ENCODE measurements around the gene CNTLN. TPM values are rescaled to one million over a fixed set of nuclear protein-coding genes. Genes with fewer than 3 reads are reported as not detected.

The CNTLN gene
- total and polyA plus RNA-seq, 4 donors = 2.1 to 30.3 (median 4.0) TPM

- Histone ChIP-seq H3K4me3 (no peak overlapping the region), H3K9ac (ENCODE audit: insufficient read depth in 1 of 2, low read length in 2 of 2) (no peak overlapping the region), H3K4me1 (ENCODE audit: control insufficient read depth in 5 of 5, insufficient read depth in 5 of 5, low read length in 5 of 5) (no peaks in the 10 kb centered on the region), H3K27ac (ENCODE audit: low read depth in 1 of 2, low read length in 1 of 2) (no peak overlapping the region), H3K9me3 (ENCODE audit: control insufficient read depth in 4 of 4, insufficient read depth in 3 of 4, low read length in 3 of 4) (no peaks in the 10 kb centered on the region), H3K36me3 (ENCODE audit: control insufficient read depth in 4 of 4, insufficient read depth in 4 of 4, low read length in 4 of 4) (peaks cover 0 to 15% (median 4%) of the 10 kb centered on the region in 4 donors), H3K27me3 (ENCODE audit: control insufficient read depth in 3 of 3, insufficient read depth in 3 of 3, low read length in 2 of 3) (no peaks in the 10 kb centered on the region)
- TF ChIP-seq CTCF (IDR thresholded peaks at IDR 0.05; ENCODE audit: control extremely low read depth, extremely low read depth) = no peak
- no peak for DNase-seq
- no peak for ATAC-seq (ENCODE audit: insufficient read depth, low FRiP score)
- WGBS, 2 donors = 98 to 100% methylated on average over 2 of the region's 2 CpGs
Observed at GRCh38 chr9:17472126-17472525, 337.3 kb downstream of the CNTLN start.

GRCh38 chr9:17476401-17476800 is 341.6 kb downstream of the CNTLN start:
- Histone ChIP-seq H3K4me1 (ENCODE audit: control insufficient read depth in 5 of 5, insufficient read depth in 5 of 5, low read length in 5 of 5) (no peaks in the 10 kb centered on the region), H3K36me3 (ENCODE audit: control insufficient read depth in 4 of 4, insufficient read depth in 4 of 4, low read length in 4 of 4) (peaks cover 0 to 7% (median 2%) of the 10 kb centered on the region in 4 donors), H3K4me3 (no peak overlapping the region), H3K27me3 (ENCODE audit: control insufficient read depth in 3 of 3, insufficient read depth in 3 of 3, low read length in 2 of 3) (no peaks in the 10 kb centered on the region), H3K9me3 (ENCODE audit: control insufficient read depth in 4 of 4, insufficient read depth in 3 of 4, low read length in 3 of 4) (no peaks in the 10 kb centered on the region), H3K27ac (ENCODE audit: low read depth in 1 of 2, low read length in 1 of 2) (no peak overlapping the region), H3K9ac (ENCODE audit: insufficient read depth in 1 of 2, low read length in 2 of 2) (no peak overlapping the region)
- ATAC-seq (ENCODE audit: insufficient read depth, low FRiP score) = no peak
- no peak for TF ChIP-seq CTCF (IDR thresholded peaks at IDR 0.05; ENCODE audit: control extremely low read depth, extremely low read depth)
- DNase-seq = no peak

GRCh38 chr9:17477816-17478215 is 343.0 kb downstream of the CNTLN start:
- no peak for ATAC-seq (ENCODE audit: insufficient read depth, low FRiP score)
- no peak for TF ChIP-seq CTCF (IDR thresholded peaks at IDR 0.05; ENCODE audit: control extremely low read depth, extremely low read depth)
- no peak overlapping the region for H3K4me3 ChIP-seq
- peaks cover 0 to 7% (median under 1%) of the 10 kb centered on the region in 4 donors for H3K36me3 ChIP-seq (ENCODE audit: control insufficient read depth in 4 of 4, insufficient read depth in 4 of 4, low read length in 4 of 4)
- H3K27me3 ChIP-seq (ENCODE audit: control insufficient read depth in 3 of 3, insufficient read depth in 3 of 3, low read length in 2 of 3) = no peaks in the 10 kb centered on the region
- H3K9me3 ChIP-seq (ENCODE audit: control insufficient read depth in 4 of 4, insufficient read depth in 3 of 4, low read length in 3 of 4) = no peaks in the 10 kb centered on the region
- no peak overlapping the region for H3K27ac ChIP-seq (ENCODE audit: low read depth in 1 of 2, low read length in 1 of 2)
- no peak for DNase-seq
- no peak overlapping the region for H3K9ac ChIP-seq (ENCODE audit: insufficient read depth in 1 of 2, low read length in 2 of 2)
- H3K4me1 ChIP-seq (ENCODE audit: control insufficient read depth in 5 of 5, insufficient read depth in 5 of 5, low read length in 5 of 5) = no peaks in the 10 kb centered on the region

- DNase-seq (no peak), ATAC-seq (ENCODE audit: insufficient read depth, low FRiP score) (no peak)
- WGBS, 2 donors = 96 to 100% methylated on average over 4 of the region's 4 CpGs
- Histone ChIP-seq H3K27me3 (ENCODE audit: control insufficient read depth in 3 of 3, insufficient read depth in 3 of 3, low read length in 2 of 3) (no peaks in the 10 kb centered on the region), H3K4me1 (ENCODE audit: control insufficient read depth in 5 of 5, insufficient read depth in 5 of 5, low read length in 5 of 5) (peaks cover 0 to 2% (median 0%) of the 10 kb centered on the region in 5 donors), H3K9me3 (ENCODE audit: control insufficient read depth in 4 of 4, insufficient read depth in 3 of 4, low read length in 3 of 4) (no peaks in the 10 kb centered on the region), H3K27ac (ENCODE audit: low read depth in 1 of 2, low read length in 1 of 2) (no peak overlapping the region), H3K36me3 (ENCODE audit: control insufficient read depth in 4 of 4, insufficient read depth in 4 of 4, low read length in 4 of 4) (peaks cover 0 to 6% (median 3%) of the 10 kb centered on the region in 4 donors), H3K4me3 (no peak overlapping the region), H3K9ac (ENCODE audit: insufficient read depth in 1 of 2, low read length in 2 of 2) (no peak overlapping the region)
- no peak for TF ChIP-seq CTCF (IDR thresholded peaks at IDR 0.05; ENCODE audit: control extremely low read depth, extremely low read depth)
Observed at GRCh38 chr9:17480966-17481365, 346.1 kb downstream of the CNTLN start.

All from lung (tissue), 12 donors.